HCEC 1CT (cell line): Measurements from ENCODE around the gene ARAP3.

Source experiments
- DNase-seq: peaks from one replicate; pipeline ENCODE4 v3.0.0-alpha.2; 2017

The ARAP3 gene

GRCh38 chr5:141696431-141696830 is 14.4 kb upstream of the ARAP3 start:
- no peak for DNase-seq

- no peak for DNase-seq
Measured at GRCh38 chr5:141695627-141696215, 13.7 kb upstream of the ARAP3 start.

GRCh38 chr5:141694479-141694878 is 12.4 kb upstream of the ARAP3 start:
- DNase-seq, result no peak

GRCh38 chr5:141692919-141693725 is 11.1 kb upstream of the ARAP3 start:
- DNase-seq, result no peak

- DNase-seq, result no peak
Measured at GRCh38 chr5:141692533-141692888, 10.5 kb upstream of the ARAP3 start.

GRCh38 chr5:141691867-141692532 is 10.0 kb upstream of the ARAP3 start:
- peak; percentile 68 for DNase-seq

- DNase-seq, result no peak
Measured at GRCh38 chr5:141691286-141691866, 9.3 kb upstream of the ARAP3 start.

GRCh38 chr5:141686648-141687416 is 4.8 kb upstream of the ARAP3 start:
- no peak for DNase-seq

- DNase-seq, result no peak
Measured at GRCh38 chr5:141685591-141685990, 3.6 kb upstream of the ARAP3 start.

- no peak for DNase-seq
Measured at GRCh38 chr5:141683596-141684141, 1.6 kb upstream of the ARAP3 start.

- DNase-seq, result no peak
Measured at GRCh38 chr5:141681295-141681694, 735 bp downstream of the ARAP3 start.

- no peak for DNase-seq
Measured at GRCh38 chr5:141680751-141681201, 1.3 kb downstream of the ARAP3 start.

GRCh38 chr5:141680178-141680577 is 1.9 kb downstream of the ARAP3 start:
- DNase-seq, result no peak

- DNase-seq, result no peak
Measured at GRCh38 chr5:141677415-141677814, 4.6 kb downstream of the ARAP3 start.

- DNase-seq, result no peak
Measured at GRCh38 chr5:141675672-141676071, 6.4 kb downstream of the ARAP3 start.

GRCh38 chr5:141674747-141675146 is 7.3 kb downstream of the ARAP3 start:
- no peak for DNase-seq

GRCh38 chr5:141672841-141673813 is 8.9 kb downstream of the ARAP3 start:
- DNase-seq, result no peak

- no peak for DNase-seq
Measured at GRCh38 chr5:141672071-141672840, 9.8 kb downstream of the ARAP3 start.

GRCh38 chr5:141669520-141669919 is 12.5 kb downstream of the ARAP3 start:
- peak; percentile 14 for DNase-seq

- DNase-seq, result no peak
Measured at GRCh38 chr5:141668601-141669265, 13.3 kb downstream of the ARAP3 start.
